ENCODE measurements around the gene AAMDC.
"Not testable (repeated sequence)": the region's sequence is repeated elsewhere in the genome, so short reads cannot be mapped to it uniquely, and the experiment has no call there.

DNA sequence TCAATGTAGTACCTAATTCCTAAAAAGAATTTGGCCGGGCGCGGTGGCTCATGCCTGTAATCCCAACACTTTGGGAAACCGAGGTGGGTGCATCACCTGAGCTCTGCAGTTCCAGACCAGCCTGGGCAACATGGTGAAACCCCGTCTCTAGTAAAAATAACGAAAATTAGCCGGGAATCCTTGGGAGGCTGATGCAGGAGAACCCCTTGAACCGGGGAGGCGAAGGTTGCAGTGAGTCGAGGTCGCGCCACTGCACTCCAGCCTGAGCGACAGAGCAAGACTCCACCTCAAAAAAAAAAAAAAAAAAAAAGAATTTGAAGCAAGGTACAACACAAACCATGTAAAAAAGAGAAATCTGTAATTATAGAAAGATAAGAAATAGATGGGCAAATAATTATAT lies 1.2 kb downstream of the AAMDC start:
- TF ChIP-seq, protein P1, sequence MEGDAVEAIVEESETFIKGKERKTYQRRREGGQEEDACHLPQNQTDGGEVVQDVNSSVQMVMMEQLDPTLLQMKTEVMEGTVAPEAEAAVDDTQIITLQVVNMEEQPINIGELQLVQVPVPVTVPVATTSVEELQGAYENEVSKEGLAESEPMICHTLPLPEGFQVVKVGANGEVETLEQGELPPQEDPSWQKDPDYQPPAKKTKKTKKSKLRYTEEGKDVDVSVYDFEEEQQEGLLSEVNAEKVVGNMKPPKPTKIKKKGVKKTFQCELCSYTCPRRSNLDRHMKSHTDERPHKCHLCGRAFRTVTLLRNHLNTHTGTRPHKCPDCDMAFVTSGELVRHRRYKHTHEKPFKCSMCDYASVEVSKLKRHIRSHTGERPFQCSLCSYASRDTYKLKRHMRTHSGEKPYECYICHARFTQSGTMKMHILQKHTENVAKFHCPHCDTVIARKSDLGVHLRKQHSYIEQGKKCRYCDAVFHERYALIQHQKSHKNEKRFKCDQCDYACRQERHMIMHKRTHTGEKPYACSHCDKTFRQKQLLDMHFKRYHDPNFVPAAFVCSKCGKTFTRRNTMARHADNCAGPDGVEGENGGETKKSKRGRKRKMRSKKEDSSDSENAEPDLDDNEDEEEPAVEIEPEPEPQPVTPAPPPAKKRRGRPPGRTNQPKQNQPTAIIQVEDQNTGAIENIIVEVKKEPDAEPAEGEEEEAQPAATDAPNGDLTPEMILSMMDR (IDR thresholded peaks at IDR 0.05), result not testable (repeated sequence)
- not testable (repeated sequence) for TF ChIP-seq POLR2AphosphoS5 (IDR thresholded peaks at IDR 0.05)
